Panc1 (cell line): Measurements from ENCODE around the gene BCAS3.

Experiments used
- POLR2AphosphoS5 ChIP-seq: IDR thresholded peaks from 2 replicates; pipeline ENCODE4 v1.6.1; 2012; ENCODE audit warnings: mild to moderate bottlenecking, low read depth, low read length, moderate library complexity
- SIN3A ChIP-seq: IDR thresholded peaks from 2 replicates; pipeline ENCODE4 v1.6.1; 2012; ENCODE audit warnings: low read depth, mild to moderate bottlenecking, low read length, moderate library complexity, borderline replicate concordance; ENCODE audit not compliant: insufficient read depth
- TCF7L2 ChIP-seq: IDR thresholded peaks from 2 replicates; pipeline ENCODE4 v1.6.1; 2011; ENCODE audit warnings: mild to moderate bottlenecking, low read depth, low read length, inconsistent platforms
- TF ChIP-seq, protein P1 (sequence below): fragments of 450-650 bp; IDR thresholded peaks from 2 replicates; pipeline ENCODE4 v1.5.1; 2017; ENCODE audit warnings: mild to moderate bottlenecking
- TF ChIP-seq, protein P2 (sequence below), 2 experiments: IDR thresholded peaks; 2 replicates each; pipeline ENCODE4 v1.6.1; 2011 to 2012; ENCODE audit warnings: low read depth in 2 of 2, control low read depth in 1 of 2, low read length in 1 of 2, mild to moderate bottlenecking in 1 of 2, moderate library complexity in 1 of 2; ENCODE audit not compliant: insufficient read depth in 1 of 2

DNA sequence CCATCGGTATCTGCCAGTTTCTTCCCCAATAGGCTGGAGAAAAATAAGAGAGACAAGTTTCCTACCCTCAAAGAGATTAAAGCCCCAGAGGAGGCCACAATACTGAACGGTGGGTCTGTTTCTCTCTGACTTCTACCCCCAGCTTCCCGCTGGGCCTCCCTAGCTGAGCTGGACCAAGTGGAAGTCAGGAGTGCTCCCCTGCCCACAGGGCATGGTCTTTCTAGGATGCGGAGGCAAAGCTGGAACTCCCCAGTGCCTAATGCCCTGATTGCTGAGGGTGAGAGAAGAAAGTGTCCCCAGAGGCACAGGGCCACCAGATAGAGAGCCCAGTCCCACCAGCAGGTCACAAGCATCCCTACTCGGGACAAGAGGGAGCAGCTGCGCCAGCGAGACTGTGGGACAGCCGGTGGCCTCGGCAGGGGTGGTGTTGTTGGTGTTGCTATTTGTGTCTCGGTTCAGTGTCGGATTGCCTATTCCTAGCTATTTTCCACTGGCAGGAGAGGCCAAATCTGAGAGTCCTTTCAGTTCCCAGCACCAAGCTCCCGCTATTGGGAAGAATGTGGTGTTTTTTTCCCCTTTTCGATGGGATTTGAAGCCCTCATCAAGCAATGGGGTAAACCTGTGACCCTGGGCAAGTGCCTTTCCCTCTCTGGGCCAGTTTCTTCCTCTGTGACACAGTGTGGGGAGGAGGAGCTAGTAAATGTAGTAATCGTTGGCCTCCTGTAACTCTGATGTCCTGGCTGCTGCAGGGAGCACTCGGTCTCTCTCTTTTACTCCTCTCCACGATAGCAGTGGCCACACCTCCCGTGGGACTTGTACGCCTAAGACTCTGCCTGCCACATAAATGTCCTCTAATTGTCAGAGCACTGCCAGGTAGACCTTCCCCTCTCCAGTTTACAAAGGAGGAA, 699.5 kb downstream of the BCAS3 start:
- TF ChIP-seq, protein P1, sequence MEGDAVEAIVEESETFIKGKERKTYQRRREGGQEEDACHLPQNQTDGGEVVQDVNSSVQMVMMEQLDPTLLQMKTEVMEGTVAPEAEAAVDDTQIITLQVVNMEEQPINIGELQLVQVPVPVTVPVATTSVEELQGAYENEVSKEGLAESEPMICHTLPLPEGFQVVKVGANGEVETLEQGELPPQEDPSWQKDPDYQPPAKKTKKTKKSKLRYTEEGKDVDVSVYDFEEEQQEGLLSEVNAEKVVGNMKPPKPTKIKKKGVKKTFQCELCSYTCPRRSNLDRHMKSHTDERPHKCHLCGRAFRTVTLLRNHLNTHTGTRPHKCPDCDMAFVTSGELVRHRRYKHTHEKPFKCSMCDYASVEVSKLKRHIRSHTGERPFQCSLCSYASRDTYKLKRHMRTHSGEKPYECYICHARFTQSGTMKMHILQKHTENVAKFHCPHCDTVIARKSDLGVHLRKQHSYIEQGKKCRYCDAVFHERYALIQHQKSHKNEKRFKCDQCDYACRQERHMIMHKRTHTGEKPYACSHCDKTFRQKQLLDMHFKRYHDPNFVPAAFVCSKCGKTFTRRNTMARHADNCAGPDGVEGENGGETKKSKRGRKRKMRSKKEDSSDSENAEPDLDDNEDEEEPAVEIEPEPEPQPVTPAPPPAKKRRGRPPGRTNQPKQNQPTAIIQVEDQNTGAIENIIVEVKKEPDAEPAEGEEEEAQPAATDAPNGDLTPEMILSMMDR, result no peak
- TF ChIP-seq, protein P2, sequence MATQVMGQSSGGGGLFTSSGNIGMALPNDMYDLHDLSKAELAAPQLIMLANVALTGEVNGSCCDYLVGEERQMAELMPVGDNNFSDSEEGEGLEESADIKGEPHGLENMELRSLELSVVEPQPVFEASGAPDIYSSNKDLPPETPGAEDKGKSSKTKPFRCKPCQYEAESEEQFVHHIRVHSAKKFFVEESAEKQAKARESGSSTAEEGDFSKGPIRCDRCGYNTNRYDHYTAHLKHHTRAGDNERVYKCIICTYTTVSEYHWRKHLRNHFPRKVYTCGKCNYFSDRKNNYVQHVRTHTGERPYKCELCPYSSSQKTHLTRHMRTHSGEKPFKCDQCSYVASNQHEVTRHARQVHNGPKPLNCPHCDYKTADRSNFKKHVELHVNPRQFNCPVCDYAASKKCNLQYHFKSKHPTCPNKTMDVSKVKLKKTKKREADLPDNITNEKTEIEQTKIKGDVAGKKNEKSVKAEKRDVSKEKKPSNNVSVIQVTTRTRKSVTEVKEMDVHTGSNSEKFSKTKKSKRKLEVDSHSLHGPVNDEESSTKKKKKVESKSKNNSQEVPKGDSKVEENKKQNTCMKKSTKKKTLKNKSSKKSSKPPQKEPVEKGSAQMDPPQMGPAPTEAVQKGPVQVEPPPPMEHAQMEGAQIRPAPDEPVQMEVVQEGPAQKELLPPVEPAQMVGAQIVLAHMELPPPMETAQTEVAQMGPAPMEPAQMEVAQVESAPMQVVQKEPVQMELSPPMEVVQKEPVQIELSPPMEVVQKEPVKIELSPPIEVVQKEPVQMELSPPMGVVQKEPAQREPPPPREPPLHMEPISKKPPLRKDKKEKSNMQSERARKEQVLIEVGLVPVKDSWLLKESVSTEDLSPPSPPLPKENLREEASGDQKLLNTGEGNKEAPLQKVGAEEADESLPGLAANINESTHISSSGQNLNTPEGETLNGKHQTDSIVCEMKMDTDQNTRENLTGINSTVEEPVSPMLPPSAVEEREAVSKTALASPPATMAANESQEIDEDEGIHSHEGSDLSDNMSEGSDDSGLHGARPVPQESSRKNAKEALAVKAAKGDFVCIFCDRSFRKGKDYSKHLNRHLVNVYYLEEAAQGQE (IDR thresholded peaks at IDR 0.05; ENCODE audit: insufficient read depth in 1 of 2, low read depth in 2 of 2, low read length in 1 of 2), result no peak
- TF ChIP-seq POLR2AphosphoS5 (no peak), TCF7L2 (no peak), SIN3A (no peak)
